Body of pancreas (tissue), 4 donors: Measurements from ENCODE around the gene CACTIN.

Source experiments
- CTCF ChIP-seq, 7 experiments: fragments of 450-650 bp in 4 of 7; fragments of 200-600 bp in 3 of 7; sonication (generic) in 3 of 7; IDR thresholded peaks; one replicate each; pipeline ENCODE4 v1.5.1; 2016 to 2019; ENCODE audit warnings: antibody characterized with exemption in 7 of 7
- POLR2A ChIP-seq, 3 donors: fragments of 450-650 bp; IDR thresholded peaks; one replicate each; pipeline ENCODE4 v1.6.1; 2016; ENCODE audit warnings: antibody characterized with exemption in 3 of 3, mild to moderate bottlenecking in 2 of 3

GRCh38 chr19:3604227-3604986 is 22.2 kb downstream of the CACTIN start:
- TF ChIP-seq CTCF (IDR thresholded peaks at IDR 0.05), result no peak
- TF ChIP-seq POLR2A (IDR thresholded peaks at IDR 0.05), result no peak
